B cell (primary cell): Measurements from ENCODE around the gene VANGL1. TPM values are rescaled to one million over a fixed set of nuclear protein-coding genes. Genes with fewer than 3 reads are reported as not detected.

Experiments
- ATAC-seq: fragments of 200-7000 bp; cut with Tn5 transposase; one replicate; pipeline ENCODE4 v1.10.0; 2021; ENCODE audit warnings: low read depth, mild to moderate bottlenecking, moderate number of reproducible peaks, moderate library complexity
- CTCF ChIA-PET: fragments of 350-600 bp; sonication (Branson Sonifier 250); formaldehyde crosslinking; loops from one replicate; lab custom pipeline; 2021; ENCODE audit warnings: antibody characterized with exemption, inconsistent platforms; lab: Charles Lee
- POLR2A ChIA-PET: fragments of 350-600 bp; sonication (Branson Sonifier 250); formaldehyde crosslinking; loops from one replicate; lab custom pipeline; 2021; ENCODE audit warnings: antibody characterized with exemption; lab: Charles Lee
- DNase-seq: peaks from one replicate; pipeline ENCODE4 v3.0.0; 2013
- H2AFZ ChIP-seq: 2 replicates; pipeline ENCODE4 v1.6.1; 2012; ENCODE audit warnings: mild to moderate bottlenecking, low read depth, low read length; ENCODE audit not compliant: insufficient read depth, poor library complexity, severe bottlenecking
- H3K27ac ChIP-seq, 2 donors: 1 replicate in 1 of 2; 2 replicates in 1 of 2; pipeline ENCODE4 v1.5.1; 2012 to 2013; ENCODE audit warnings: low read length in 2 of 2, mild to moderate bottlenecking in 2 of 2, moderate library complexity in 1 of 2
- H3K27me3 ChIP-seq, 4 experiments: fragments of 200-600 bp in 1 of 4; sonication (generic) in 1 of 4; replicated peaks in 1 of 4; 1 replicate in 2 of 4; 2 replicates in 2 of 4; pipeline versions ENCODE4 v1.6.1 to v1.7.0; 2013 to 2016; ENCODE audit warnings: low read length in 3 of 4, mild to moderate bottlenecking in 2 of 4, mixed read lengths in 1 of 4, moderate library complexity in 1 of 4; ENCODE audit not compliant: insufficient read depth in 4 of 4, control insufficient read depth in 3 of 4; ENCODE audit errors: control extremely low read depth in 1 of 4
- H3K36me3 ChIP-seq, 2 experiments: replicated peaks in 1 of 2; 1 replicate in 1 of 2; 2 replicates in 1 of 2; pipeline versions ENCODE4 v1.6.1 to v1.7.1; 2013; ENCODE audit warnings: low read length in 1 of 2; ENCODE audit not compliant: insufficient read depth in 2 of 2, control insufficient read depth in 1 of 2; ENCODE audit errors: control extremely low read depth in 1 of 2, extremely low read depth in 1 of 2
- H3K4me1 ChIP-seq, 2 donors: fragments of 200-600 bp in 1 of 2; sonication (generic) in 1 of 2; 1 replicate in 1 of 2; 2 replicates in 1 of 2; pipeline versions ENCODE4 v1.5.1 to v1.6.1; 2013 to 2017; ENCODE audit warnings: low read length in 2 of 2; ENCODE audit not compliant: control insufficient read depth in 2 of 2, insufficient read depth in 2 of 2
- H3K4me2 ChIP-seq: replicated peaks from 2 replicates; pipeline ENCODE3; 2012; ENCODE audit warnings: mild to moderate bottlenecking, low read depth, low read length; ENCODE audit not compliant: poor library complexity, severe bottlenecking
- H3K4me3 ChIP-seq, 5 experiments: fragments of 200-600 bp in 1 of 5; sonication (generic) in 1 of 5; 1 replicate in 3 of 5; 2 replicates in 2 of 5; pipeline versions ENCODE4 v1.5.1 to v1.7.0; 2011 to 2016; ENCODE audit warnings: low read length in 4 of 5, mild to moderate bottlenecking in 4 of 5, low read depth in 2 of 5, control low read depth in 1 of 5, moderate library complexity in 1 of 5; ENCODE audit not compliant: insufficient read depth in 1 of 5; ENCODE audit errors: control extremely low read depth in 1 of 5, extremely low read depth in 1 of 5
- H3K79me2 ChIP-seq: fragments of 200-600 bp; sonication (generic); one replicate; pipeline ENCODE4 v1.6.0; 2016; ENCODE audit warnings: low read length; ENCODE audit not compliant: control insufficient read depth, insufficient read depth
- H3K9ac ChIP-seq: fragments of 200-600 bp; sonication (generic); 2 replicates; pipeline ENCODE4 v1.6.1; 2017; ENCODE audit warnings: mild to moderate bottlenecking, low read length, moderate library complexity
- H3K9me3 ChIP-seq, 3 donors: one replicate each; pipeline versions ENCODE4 v1.6.1 to v1.7.1; 2013; ENCODE audit warnings: low read length in 2 of 3; ENCODE audit not compliant: control insufficient read depth in 2 of 3, insufficient read depth in 1 of 3; ENCODE audit errors: control extremely low read depth in 1 of 3
- H4K20me1 ChIP-seq: 2 replicates; pipeline ENCODE4 v1.6.0; 2012; ENCODE audit warnings: mild to moderate bottlenecking, low read length; ENCODE audit not compliant: insufficient read depth, control insufficient read depth, poor library complexity, severe bottlenecking
- H3K27ac Mint-ChIP-seq: one replicate; pipeline ENCODE4 v1.8.0; 2021; ENCODE audit warnings: mixed read lengths
- H3K27me3 Mint-ChIP-seq: one replicate; pipeline ENCODE4 v1.8.0; 2021; ENCODE audit warnings: mixed read lengths
- H3K4me1 Mint-ChIP-seq: one replicate; pipeline ENCODE4 v1.8.0; 2021; ENCODE audit warnings: mixed read lengths
- H3K4me3 Mint-ChIP-seq: one replicate; pipeline ENCODE4 v1.8.0; 2021; ENCODE audit warnings: mixed read lengths
- H3K9me3 Mint-ChIP-seq: one replicate; pipeline ENCODE4 v1.8.0; 2022; ENCODE audit warnings: mixed read lengths; ENCODE audit not compliant: insufficient read depth
- EZH2 ChIP-seq: IDR thresholded peaks from 2 replicates; pipeline ENCODE4 v1.6.1; 2012; ENCODE audit warnings: borderline replicate concordance, low read depth, mild to moderate bottlenecking, moderate library complexity, low read length; ENCODE audit not compliant: insufficient read depth, poor library complexity, severe bottlenecking
- WGBS: methylation state at CpG from one replicate; pipeline ENCODE4 v1.1.5; 2013; ENCODE audit warnings: missing lambda C conversion rate; ENCODE audit not compliant: insufficient coverage; 5-methylcytosine and 5-hydroxymethylcytosine counted together
- intact Hi-C: fragments of 100-400 bp; cut with micrococcal nuclease; formaldehyde crosslinking; loops from one replicate; pipeline ENCODE4 v1.10.0; 2022
- polyA plus RNA-seq: library from polyadenylated mRNA; depleted of rRNA; stranded (reverse); fragments of >200 nt; gene quantifications from 2 replicates; pipeline ENCODE4 v1.2.3, GENCODE V29; 2012
- total RNA-seq, 2 donors: library from RNA; stranded (reverse); fragments of 120-200 nt in 1 of 2; gene quantifications; 1 replicate in 1 of 2; 2 replicates in 1 of 2; pipeline versions ENCODE4 v1.2.3 to v1.2.4, GENCODE V29; 2013 to 2022
- TF ChIP-seq, protein P1 (sequence below): fragments of 200-600 bp; IDR thresholded peaks from one replicate; pipeline ENCODE4 v1.8.0; 2022; ENCODE audit warnings: antibody characterized with exemption, mild to moderate bottlenecking

Gene VANGL1
- total and polyA plus RNA-seq, 2 donors (not counting 1 experiment from before 2014, with no cell fraction given) = 0.21 to 0.30 TPM

DNA sequence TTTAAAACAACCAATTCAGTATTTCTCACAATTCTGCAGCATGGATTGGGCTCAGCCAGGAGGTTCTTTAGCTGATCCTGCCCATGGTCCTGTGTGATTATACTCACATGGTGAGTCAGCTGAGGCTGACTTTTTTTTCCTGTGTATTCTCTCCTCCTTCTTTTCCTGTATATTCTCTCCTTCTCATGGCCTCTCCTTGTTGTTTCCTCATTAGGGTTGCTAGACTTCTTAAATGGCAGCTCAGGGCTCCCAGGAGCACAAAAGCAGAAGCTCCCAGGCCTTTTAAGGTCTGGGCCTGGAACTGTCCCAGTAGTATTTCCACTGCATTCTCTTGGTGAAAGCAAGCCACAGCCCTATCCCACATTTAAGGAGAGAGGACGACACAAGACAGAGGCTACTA lies 26.8 kb downstream of the VANGL1 start:
- ChIA-PET CTCF (no interaction called here), POLR2A (no interaction called here)
- Mint-ChIP-seq H3K9me3 (no peaks in the 10 kb centered on the region), H3K27me3 (no peaks in the 10 kb centered on the region), H3K4me3 (no peak overlapping the region), H3K27ac (no peak overlapping the region), H3K4me1 (no peaks in the 10 kb centered on the region)
- Histone ChIP-seq H2AFZ (no peak overlapping the region), H3K27me3 (no peaks in the 10 kb centered on the region), H3K4me3 (no peak overlapping the region), H3K36me3 (no peaks in the 10 kb centered on the region), H3K27ac (no peak overlapping the region), H3K4me1 (no peaks in the 10 kb centered on the region), H3K4me2 (no peak overlapping the region), H3K79me2 (no peaks in the 10 kb centered on the region), H3K9me3 (no peaks in the 10 kb centered on the region), H3K9ac (no peak overlapping the region), H4K20me1 (no peaks in the 10 kb centered on the region)
- intact Hi-C loops = no loop called here
- ATAC-seq = no peak
- WGBS = no CpG with 5 or more reads among the region's 1 CpG
- no peak for DNase-seq
- TF ChIP-seq, protein P1, sequence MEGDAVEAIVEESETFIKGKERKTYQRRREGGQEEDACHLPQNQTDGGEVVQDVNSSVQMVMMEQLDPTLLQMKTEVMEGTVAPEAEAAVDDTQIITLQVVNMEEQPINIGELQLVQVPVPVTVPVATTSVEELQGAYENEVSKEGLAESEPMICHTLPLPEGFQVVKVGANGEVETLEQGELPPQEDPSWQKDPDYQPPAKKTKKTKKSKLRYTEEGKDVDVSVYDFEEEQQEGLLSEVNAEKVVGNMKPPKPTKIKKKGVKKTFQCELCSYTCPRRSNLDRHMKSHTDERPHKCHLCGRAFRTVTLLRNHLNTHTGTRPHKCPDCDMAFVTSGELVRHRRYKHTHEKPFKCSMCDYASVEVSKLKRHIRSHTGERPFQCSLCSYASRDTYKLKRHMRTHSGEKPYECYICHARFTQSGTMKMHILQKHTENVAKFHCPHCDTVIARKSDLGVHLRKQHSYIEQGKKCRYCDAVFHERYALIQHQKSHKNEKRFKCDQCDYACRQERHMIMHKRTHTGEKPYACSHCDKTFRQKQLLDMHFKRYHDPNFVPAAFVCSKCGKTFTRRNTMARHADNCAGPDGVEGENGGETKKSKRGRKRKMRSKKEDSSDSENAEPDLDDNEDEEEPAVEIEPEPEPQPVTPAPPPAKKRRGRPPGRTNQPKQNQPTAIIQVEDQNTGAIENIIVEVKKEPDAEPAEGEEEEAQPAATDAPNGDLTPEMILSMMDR = no peak
- TF ChIP-seq EZH2 = no peak

DNA sequence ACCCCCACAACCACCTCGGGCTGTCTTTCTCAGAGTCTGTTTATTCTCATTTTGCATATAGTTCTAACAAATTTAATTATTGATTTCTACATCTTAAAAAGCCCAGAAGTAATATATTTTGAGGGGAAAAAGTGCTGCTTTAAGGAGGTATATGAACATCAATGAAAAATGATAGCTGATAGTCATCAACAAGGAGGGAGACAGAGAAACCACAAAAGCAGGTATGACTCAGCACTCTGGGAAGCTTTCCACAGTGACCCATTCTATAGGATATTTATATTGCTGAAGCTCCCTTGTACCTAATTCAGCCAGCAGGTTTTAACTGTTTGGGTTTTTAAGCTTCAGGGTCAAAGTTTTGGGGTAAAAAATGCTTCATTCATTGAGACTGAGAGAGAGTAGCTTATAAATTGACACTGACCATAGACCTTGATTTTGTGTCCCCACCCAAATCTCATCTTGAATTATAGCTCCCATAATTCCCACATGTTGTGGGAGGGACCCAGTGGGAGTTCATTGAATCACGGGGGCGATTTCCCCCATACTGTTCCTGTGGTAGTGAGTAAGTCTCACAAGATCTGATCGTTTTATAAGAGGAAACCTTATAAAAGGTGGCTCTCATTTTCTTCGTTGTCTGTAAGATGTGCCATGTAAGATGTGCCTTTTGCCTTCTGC lies 27.4 kb downstream of the VANGL1 start:
- H2AFZ ChIP-seq = no peak overlapping the region
- H3K9ac ChIP-seq = no peak overlapping the region
- DNase-seq (no peak), ATAC-seq (no peak)
- no peaks in the 10 kb centered on the region for H3K9me3 ChIP-seq
- H3K27me3 ChIP-seq = no peaks in the 10 kb centered on the region
- no peaks in the 10 kb centered on the region for H4K20me1 ChIP-seq
- ChIA-PET CTCF (no interaction called here), POLR2A (no interaction called here)
- Mint-ChIP-seq H3K4me3 (no peak overlapping the region), H3K27ac (no peak overlapping the region), H3K4me1 (no peaks in the 10 kb centered on the region), H3K27me3 (no peaks in the 10 kb centered on the region), H3K9me3 (no peaks in the 10 kb centered on the region)
- no peaks in the 10 kb centered on the region for H3K4me1 ChIP-seq
- intact Hi-C loops = no loop called here
- TF ChIP-seq, protein P1 = no peak
- no peak for TF ChIP-seq EZH2
- no peak overlapping the region for H3K4me3 ChIP-seq
- H3K36me3 ChIP-seq = no peaks in the 10 kb centered on the region
- 100% methylated on average over 1 of the region's 5 CpGs for WGBS
- H3K79me2 ChIP-seq = no peaks in the 10 kb centered on the region
- no peak overlapping the region for H3K4me2 ChIP-seq
- no peak overlapping the region for H3K27ac ChIP-seq
